Measurements from ENCODE around the gene SMARCA2. TPM values are rescaled to one million over a fixed set of nuclear protein-coding genes. Genes with fewer than 3 reads are reported as not detected.

Gene SMARCA2
- total and polyA plus RNA-seq, 9 of the 15 experiments (the other 6 are each of a cell fraction or from before 2014, with no cell fraction given) = 8.0 to 34.8 (median 25.5) TPM

DNA sequence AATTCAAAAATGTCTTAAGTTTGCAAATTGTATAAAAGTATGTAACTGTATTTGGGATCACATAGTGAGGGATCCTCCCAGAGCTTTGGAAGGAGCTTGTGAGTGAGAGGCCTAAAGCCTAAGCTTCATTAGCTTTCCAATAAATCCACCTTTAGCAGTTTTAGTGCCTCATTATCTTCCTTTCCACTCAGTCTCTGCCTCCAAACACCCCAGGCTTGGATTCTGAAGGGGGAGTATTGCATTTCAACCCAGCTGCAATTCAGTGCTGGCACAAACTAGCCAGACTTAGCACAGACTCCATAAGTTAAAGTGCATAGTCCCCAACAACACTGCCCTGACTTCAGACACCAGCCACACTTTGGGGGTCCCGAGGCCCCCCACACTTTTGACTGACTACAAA is 113.5 kb downstream of the SMARCA2 start:
- BruUV-seq (replicated peaks) = no TSS peak

More for the DNA sequence above, 113.5 kb downstream of the SMARCA2 start:
- Histone ChIP-seq H3K9me3 (replicated peaks; ENCODE audit: control insufficient read depth, insufficient read depth, low read depth, low read length) (no peaks in the 10 kb centered on the region), H3K27ac (ENCODE audit: extremely low read depth, low read depth, low read length) (no peak overlapping the region), H3K4me2 (ENCODE audit: insufficient read depth, low read length) (no peak overlapping the region), H3K36me3 (ENCODE audit: control insufficient read depth, insufficient read depth, low read length) (peaks cover 13% of the 10 kb centered on the region; the same call in 1 of the 3 replicates), H3K4me3 (no peak overlapping the region), H3K9me1 (ENCODE audit: control insufficient read depth, insufficient read depth, low read length) (no peaks in the 10 kb centered on the region), H3K4me1 (replicated peaks in 1 of 2; ENCODE audit: control insufficient read depth in 2 of 2, insufficient read depth in 2 of 2, low read length in 2 of 2) (no peaks in the 10 kb centered on the region), H3K79me2 (ENCODE audit: control insufficient read depth, insufficient read depth, low read length) (no peaks in the 10 kb centered on the region), H2AFZ (ENCODE audit: low read depth, low read length) (no peak overlapping the region), H3K27me3 (ENCODE audit: control insufficient read depth in 2 of 2, insufficient read depth in 2 of 2, low read length in 2 of 2) (no peaks in the 10 kb centered on the region), H3K9ac (ENCODE audit: insufficient read depth in 1 of 2, low read depth in 2 of 2, low read length in 2 of 2) (no peak overlapping the region), H4K20me1 (replicated peaks; ENCODE audit: control insufficient read depth, insufficient read depth, low read length) (no peaks in the 10 kb centered on the region)
- POLR2A ChIA-PET = interaction anchor here (1.3 kb wide), 1 partner anchor 10 kb away, joined by 3 read pairs; no protein-coding TSS in a partner anchor
- intact Hi-C loops (cut with micrococcal nuclease) = no loop called here
- 50% methylated on average over 1 of the region's 1 CpG for WGBS (ENCODE audit: insufficient coverage, low coverage, missing lambda C conversion rate)
- CTCF ChIA-PET (ENCODE audit: low intra/inter-chr PET ratio) = no interaction called here
- ATAC-seq = no peak
- no peak for TF ChIP-seq HEY1 (CRISPR knock-in tag; IDR thresholded peaks at IDR 0.05; ENCODE audit: borderline replicate concordance)
- TF ChIP-seq SMARCE1 (IDR thresholded peaks at IDR 0.05) = no peak
- no peak for TF ChIP-seq MTA1 (IDR thresholded peaks at IDR 0.05; ENCODE audit: borderline replicate concordance)
- TF ChIP-seq, protein P1, sequence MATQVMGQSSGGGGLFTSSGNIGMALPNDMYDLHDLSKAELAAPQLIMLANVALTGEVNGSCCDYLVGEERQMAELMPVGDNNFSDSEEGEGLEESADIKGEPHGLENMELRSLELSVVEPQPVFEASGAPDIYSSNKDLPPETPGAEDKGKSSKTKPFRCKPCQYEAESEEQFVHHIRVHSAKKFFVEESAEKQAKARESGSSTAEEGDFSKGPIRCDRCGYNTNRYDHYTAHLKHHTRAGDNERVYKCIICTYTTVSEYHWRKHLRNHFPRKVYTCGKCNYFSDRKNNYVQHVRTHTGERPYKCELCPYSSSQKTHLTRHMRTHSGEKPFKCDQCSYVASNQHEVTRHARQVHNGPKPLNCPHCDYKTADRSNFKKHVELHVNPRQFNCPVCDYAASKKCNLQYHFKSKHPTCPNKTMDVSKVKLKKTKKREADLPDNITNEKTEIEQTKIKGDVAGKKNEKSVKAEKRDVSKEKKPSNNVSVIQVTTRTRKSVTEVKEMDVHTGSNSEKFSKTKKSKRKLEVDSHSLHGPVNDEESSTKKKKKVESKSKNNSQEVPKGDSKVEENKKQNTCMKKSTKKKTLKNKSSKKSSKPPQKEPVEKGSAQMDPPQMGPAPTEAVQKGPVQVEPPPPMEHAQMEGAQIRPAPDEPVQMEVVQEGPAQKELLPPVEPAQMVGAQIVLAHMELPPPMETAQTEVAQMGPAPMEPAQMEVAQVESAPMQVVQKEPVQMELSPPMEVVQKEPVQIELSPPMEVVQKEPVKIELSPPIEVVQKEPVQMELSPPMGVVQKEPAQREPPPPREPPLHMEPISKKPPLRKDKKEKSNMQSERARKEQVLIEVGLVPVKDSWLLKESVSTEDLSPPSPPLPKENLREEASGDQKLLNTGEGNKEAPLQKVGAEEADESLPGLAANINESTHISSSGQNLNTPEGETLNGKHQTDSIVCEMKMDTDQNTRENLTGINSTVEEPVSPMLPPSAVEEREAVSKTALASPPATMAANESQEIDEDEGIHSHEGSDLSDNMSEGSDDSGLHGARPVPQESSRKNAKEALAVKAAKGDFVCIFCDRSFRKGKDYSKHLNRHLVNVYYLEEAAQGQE (IDR thresholded peaks at IDR 0.05; ENCODE audit: borderline replicate concordance) = no peak
- TF ChIP-seq, protein P1 (CRISPR knock-in tag; IDR thresholded peaks at IDR 0.05; ENCODE audit: low read depth) = no peak
- TF ChIP-seq PYGO2 (tag; IDR thresholded peaks at IDR 0.05) = no peak
- no peak for TF ChIP-seq SAP30 (IDR thresholded peaks at IDR 0.05; ENCODE audit: borderline replicate concordance, insufficient read depth, low read depth, low read length, poor library complexity, severe bottlenecking)
- TF ChIP-seq ZFPM2 (CRISPR knock-in tag; IDR thresholded peaks at IDR 0.05) = no peak
- no peak for TF ChIP-seq SRSF7 (optimal IDR thresholded peaks at IDR 0.05; ENCODE audit: low read depth, low read length)
- no peak for TF ChIP-seq MECOM (CRISPR knock-in tag; IDR thresholded peaks at IDR 0.05)
- TF ChIP-seq, protein P2, sequence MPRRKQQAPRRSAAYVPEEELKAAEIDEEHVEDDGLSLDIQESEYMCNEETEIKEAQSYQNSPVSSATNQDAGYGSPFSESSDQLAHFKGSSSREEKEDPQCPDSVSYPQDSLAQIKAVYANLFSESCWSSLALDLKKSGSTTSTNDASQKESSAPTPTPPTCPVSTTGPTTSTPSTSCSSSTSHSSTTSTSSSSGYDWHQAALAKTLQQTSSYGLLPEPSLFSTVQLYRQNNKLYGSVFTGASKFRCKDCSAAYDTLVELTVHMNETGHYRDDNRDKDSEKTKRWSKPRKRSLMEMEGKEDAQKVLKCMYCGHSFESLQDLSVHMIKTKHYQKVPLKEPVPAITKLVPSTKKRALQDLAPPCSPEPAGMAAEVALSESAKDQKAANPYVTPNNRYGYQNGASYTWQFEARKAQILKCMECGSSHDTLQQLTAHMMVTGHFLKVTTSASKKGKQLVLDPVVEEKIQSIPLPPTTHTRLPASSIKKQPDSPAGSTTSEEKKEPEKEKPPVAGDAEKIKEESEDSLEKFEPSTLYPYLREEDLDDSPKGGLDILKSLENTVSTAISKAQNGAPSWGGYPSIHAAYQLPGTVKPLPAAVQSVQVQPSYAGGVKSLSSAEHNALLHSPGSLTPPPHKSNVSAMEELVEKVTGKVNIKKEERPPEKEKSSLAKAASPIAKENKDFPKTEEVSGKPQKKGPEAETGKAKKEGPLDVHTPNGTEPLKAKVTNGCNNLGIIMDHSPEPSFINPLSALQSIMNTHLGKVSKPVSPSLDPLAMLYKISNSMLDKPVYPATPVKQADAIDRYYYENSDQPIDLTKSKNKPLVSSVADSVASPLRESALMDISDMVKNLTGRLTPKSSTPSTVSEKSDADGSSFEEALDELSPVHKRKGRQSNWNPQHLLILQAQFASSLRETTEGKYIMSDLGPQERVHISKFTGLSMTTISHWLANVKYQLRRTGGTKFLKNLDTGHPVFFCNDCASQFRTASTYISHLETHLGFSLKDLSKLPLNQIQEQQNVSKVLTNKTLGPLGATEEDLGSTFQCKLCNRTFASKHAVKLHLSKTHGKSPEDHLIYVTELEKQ (CRISPR knock-in tag; IDR thresholded peaks at IDR 0.05) = no peak
- FAIRE-seq = no peak
- DNase-seq (ENCODE audit: extremely low read depth in 1 of 4, low spot score in 3 of 4) = no peak
- in situ Hi-C loops (cut with MboI) = loop anchor here (10.0 kb wide), 1 partner anchor 404 kb away; no protein-coding TSS in a partner anchor

Measured in K562 (cell line).